Measurements from ENCODE around the gene DCT. TPM values are rescaled to one million over a fixed set of nuclear protein-coding genes. Genes with fewer than 3 reads are reported as not detected.
"Not testable (repeated sequence)": the region's sequence is repeated elsewhere in the genome, so short reads cannot be mapped to it uniquely, and the experiment has no call there.

DCT gene
- total and polyA plus RNA-seq, 2 of the 8 experiments (the other 6 are each of a cell fraction or from before 2014, with no cell fraction given): 0.02 TPM; not detected in 1

DNA sequence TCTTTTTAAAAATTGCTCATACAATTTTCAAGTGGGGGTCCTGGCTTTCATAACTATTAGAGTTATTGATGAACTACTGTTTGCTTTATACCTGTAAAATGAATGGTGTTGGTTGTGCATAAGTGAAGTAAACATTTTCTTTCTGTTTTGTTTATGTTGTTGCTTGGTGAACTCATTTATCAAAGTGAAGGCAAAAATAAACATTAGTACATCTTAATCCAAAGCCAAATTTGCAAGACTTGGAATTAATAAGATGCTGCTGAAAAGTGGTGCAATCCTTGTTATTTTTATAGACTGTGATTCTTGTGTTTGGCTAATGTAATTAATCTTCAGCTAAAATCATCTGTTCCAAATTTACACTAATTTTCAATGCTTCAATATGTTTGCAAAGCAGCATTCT, 24.4 kb upstream of the DCT start:
- CTCF ChIA-PET (ENCODE audit: partially characterized antibody): no interaction called here
- no peak overlapping the region for H3K9ac ChIP-seq (replicated peaks in 1 of 4; ENCODE audit: extremely low read depth in 1 of 4, low read depth in 3 of 4, low read length in 3 of 4)

DNA sequence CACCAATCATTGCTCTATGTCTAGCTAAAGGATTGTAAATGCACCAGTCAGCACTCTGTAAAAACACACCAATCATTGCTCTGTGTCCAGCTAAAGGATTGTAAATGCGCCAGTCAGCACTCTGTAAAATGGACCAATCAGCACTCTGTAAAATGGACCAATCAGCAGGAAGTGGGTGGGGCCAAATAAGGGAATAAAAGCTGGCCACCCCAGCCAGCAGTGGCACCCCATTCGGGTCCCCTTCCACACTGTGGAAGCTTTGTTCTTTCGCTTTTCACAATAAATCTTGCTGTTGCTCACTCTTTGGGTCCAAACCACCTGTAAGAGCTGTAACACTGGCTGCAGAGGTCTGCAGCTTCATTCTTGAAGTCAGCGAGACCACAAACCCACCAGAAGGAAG, 19.3 kb upstream of the DCT start:
- CTCF ChIA-PET (ENCODE audit: partially characterized antibody): interaction anchor here (0.8 to 2.0 kb wide), 5 partner anchors 10 to 161 kb away, joined by 3 to 6 read pairs (median 5); no protein-coding TSS in a partner anchor
- H3K23ac ChIP-seq (ENCODE audit: insufficient read length); FAIRE-seq: not testable (repeated sequence)

More for the DNA sequence above, 24.4 kb upstream of the DCT start:
- no peak overlapping the region for H3K23ac ChIP-seq (ENCODE audit: insufficient read length)
- H3K23me2 ChIP-seq (ENCODE audit: low read depth, low read length): no peaks in the 10 kb centered on the region
- H4K8ac ChIP-seq (ENCODE audit: extremely low read depth, insufficient read depth, low read length): no peak overlapping the region
- H3K4me3 ChIP-seq (ENCODE audit: extremely low read depth in 1 of 4, insufficient read depth in 2 of 4, low read depth in 3 of 4, low read length in 4 of 4): no peak overlapping the region
- H3K79me2 ChIP-seq (ENCODE audit: control insufficient read depth in 1 of 2, insufficient read depth in 2 of 2, low read length in 2 of 2): no peaks in the 10 kb centered on the region
- H3K56ac ChIP-seq (replicated peaks; ENCODE audit: insufficient read length, low read depth, low read length): no peak overlapping the region
- no peak overlapping the region for H3K18ac ChIP-seq (ENCODE audit: extremely low read depth, low read length)
- no peak overlapping the region for H2BK120ac ChIP-seq (replicated peaks; ENCODE audit: low read depth, low read length)
- H3K79me1 ChIP-seq (ENCODE audit: low read depth, low read length): no peaks in the 10 kb centered on the region
- H3K27ac ChIP-seq (ENCODE audit: low read depth, low read length): no peak overlapping the region
- H3K36me3 ChIP-seq (ENCODE audit: control insufficient read depth in 2 of 4, insufficient read depth in 4 of 4, low read length in 3 of 4): no peaks in the 10 kb centered on the region
- TF ChIP-seq SP4 (IDR thresholded peaks at IDR 0.05; ENCODE audit: low read length): no peak
- TF ChIP-seq POLR2AphosphoS5 (IDR thresholded peaks at IDR 0.05; ENCODE audit: low read depth, low read length): no peak
- TF ChIP-seq NRF1 (IDR thresholded peaks at IDR 0.05; ENCODE audit: low read depth, low read length): no peak
- FAIRE-seq (no peak), DNase-seq (ENCODE audit: low read depth in 1 of 2, low spot score in 2 of 2) (no peak)
- no peaks in the 10 kb centered on the region for H3K4me1 ChIP-seq (replicated peaks in 1 of 4; ENCODE audit: control insufficient read depth in 3 of 4, insufficient read depth in 4 of 4, low read length in 3 of 4)
- no peak overlapping the region for H2BK15ac ChIP-seq (ENCODE audit: low read length)
- H2BK5ac ChIP-seq (ENCODE audit: low read depth, low read length): no peak overlapping the region
- H3K4me2 ChIP-seq (ENCODE audit: insufficient read depth in 1 of 2, low read depth in 2 of 2, low read length in 2 of 2): no peak overlapping the region
- H3K14ac ChIP-seq (ENCODE audit: insufficient read length): no peak overlapping the region
- H4K91ac ChIP-seq (replicated peaks; ENCODE audit: insufficient read length, low read length): no peak overlapping the region
- no peak overlapping the region for H2BK12ac ChIP-seq (ENCODE audit: low read depth, low read length)
- H3K4ac ChIP-seq (replicated peaks; ENCODE audit: insufficient read length, low read depth, low read length): no peak overlapping the region
- no peaks in the 10 kb centered on the region; a peak in 1 of 7 replicates for H3K27me3 ChIP-seq (replicated peaks in 1 of 4; ENCODE audit: control insufficient read depth in 3 of 4, extremely low read depth in 1 of 4, insufficient read depth in 3 of 4, low read length in 3 of 4)
- H3K9me3 ChIP-seq (ENCODE audit: insufficient read depth in 2 of 2, low read depth in 1 of 2, low read length in 1 of 2): no peaks in the 10 kb centered on the region
- no peak overlapping the region for H2AFZ ChIP-seq (ENCODE audit: low read length)
- no peak overlapping the region for H2BK20ac ChIP-seq (ENCODE audit: low read length)
- POLR2A ChIA-PET (ENCODE audit: partially characterized antibody): no interaction called here
- H2AK5ac ChIP-seq (ENCODE audit: low read depth, low read length): no peak overlapping the region
- no peaks in the 10 kb centered on the region for H4K20me1 ChIP-seq (replicated peaks in 1 of 2; ENCODE audit: control insufficient read depth in 1 of 2, insufficient read depth in 2 of 2, low read length in 2 of 2)
- H4K5ac ChIP-seq (ENCODE audit: insufficient read length, low read depth, low read length): no peak overlapping the region

More for the DNA sequence above, 19.3 kb upstream of the DCT start:
- H3K14ac ChIP-seq (ENCODE audit: insufficient read length); H4K20me1 ChIP-seq (replicated peaks in 1 of 2; ENCODE audit: control insufficient read depth in 1 of 2, insufficient read depth in 2 of 2, low read length in 2 of 2); H3K36me3 ChIP-seq (ENCODE audit: control insufficient read depth in 2 of 4, insufficient read depth in 4 of 4, low read length in 3 of 4); H4K5ac ChIP-seq (ENCODE audit: insufficient read length, low read depth, low read length); H3K4me3 ChIP-seq (ENCODE audit: extremely low read depth in 1 of 4, insufficient read depth in 2 of 4, low read depth in 3 of 4, low read length in 4 of 4); H2BK15ac ChIP-seq (ENCODE audit: low read length); H2BK20ac ChIP-seq (ENCODE audit: low read length); H3K4ac ChIP-seq (replicated peaks; ENCODE audit: insufficient read length, low read depth, low read length); H3K27me3 ChIP-seq (replicated peaks in 1 of 4; ENCODE audit: control insufficient read depth in 3 of 4, extremely low read depth in 1 of 4, insufficient read depth in 3 of 4, low read length in 3 of 4); H2BK120ac ChIP-seq (replicated peaks; ENCODE audit: low read depth, low read length); H3K9me3 ChIP-seq (ENCODE audit: insufficient read depth in 2 of 2, low read depth in 1 of 2, low read length in 1 of 2); H2BK12ac ChIP-seq (ENCODE audit: low read depth, low read length); H2AK5ac ChIP-seq (ENCODE audit: low read depth, low read length); H3K23me2 ChIP-seq (ENCODE audit: low read depth, low read length); H3K9ac ChIP-seq (replicated peaks in 1 of 4; ENCODE audit: extremely low read depth in 1 of 4, low read depth in 3 of 4, low read length in 3 of 4); H3K4me2 ChIP-seq (ENCODE audit: insufficient read depth in 1 of 2, low read depth in 2 of 2, low read length in 2 of 2); H2AFZ ChIP-seq (ENCODE audit: low read length); H3K27ac ChIP-seq (ENCODE audit: low read depth, low read length); DNase-seq (ENCODE audit: low read depth in 1 of 2, low spot score in 2 of 2); H2BK5ac ChIP-seq (ENCODE audit: low read depth, low read length); H4K91ac ChIP-seq (replicated peaks; ENCODE audit: insufficient read length, low read length); H3K4me1 ChIP-seq (replicated peaks in 1 of 4; ENCODE audit: control insufficient read depth in 3 of 4, insufficient read depth in 4 of 4, low read length in 3 of 4); H3K79me1 ChIP-seq (ENCODE audit: low read depth, low read length); H4K8ac ChIP-seq (ENCODE audit: extremely low read depth, insufficient read depth, low read length); H3K18ac ChIP-seq (ENCODE audit: extremely low read depth, low read length); H3K79me2 ChIP-seq (ENCODE audit: control insufficient read depth in 1 of 2, insufficient read depth in 2 of 2, low read length in 2 of 2); H3K56ac ChIP-seq (replicated peaks; ENCODE audit: insufficient read length, low read depth, low read length): not testable (repeated sequence)
- POLR2A ChIA-PET (ENCODE audit: partially characterized antibody): interaction anchor here (1.6 kb wide), 1 partner anchor 51 kb away, joined by 3 read pairs; no protein-coding TSS in a partner anchor
- WGBS, 2 experiments (ENCODE audit: extremely low coverage in 1 of 2, insufficient coverage in 1 of 2, insufficient read length in 1 of 2, insufficient replicate concordance in 2 of 2, low coverage in 1 of 2, low lambda C conversion rate in 2 of 2, missing lambda C conversion rate in 1 of 2): 93% methylated on average over 4 of the region's 4 CpGs; no CpG with 5 or more reads in 1 of the 2 experiments

Measured in H1 (cell line).